Activated T-helper 1 cell treated with anti-CD3 and anti-CD28 coated beads, Interleukin-2, amount 50 U/mL, for 16 hours (primary cell): ENCODE results near the gene SEMA3A.

Source experiments
- DNase-seq, 2 donors: peaks; one replicate each; pipeline ENCODE4 v3.0.0-alpha.2; 2020; ENCODE audit warnings: low read depth in 1 of 2, low spot score in 1 of 2

SEMA3A gene

DNA sequence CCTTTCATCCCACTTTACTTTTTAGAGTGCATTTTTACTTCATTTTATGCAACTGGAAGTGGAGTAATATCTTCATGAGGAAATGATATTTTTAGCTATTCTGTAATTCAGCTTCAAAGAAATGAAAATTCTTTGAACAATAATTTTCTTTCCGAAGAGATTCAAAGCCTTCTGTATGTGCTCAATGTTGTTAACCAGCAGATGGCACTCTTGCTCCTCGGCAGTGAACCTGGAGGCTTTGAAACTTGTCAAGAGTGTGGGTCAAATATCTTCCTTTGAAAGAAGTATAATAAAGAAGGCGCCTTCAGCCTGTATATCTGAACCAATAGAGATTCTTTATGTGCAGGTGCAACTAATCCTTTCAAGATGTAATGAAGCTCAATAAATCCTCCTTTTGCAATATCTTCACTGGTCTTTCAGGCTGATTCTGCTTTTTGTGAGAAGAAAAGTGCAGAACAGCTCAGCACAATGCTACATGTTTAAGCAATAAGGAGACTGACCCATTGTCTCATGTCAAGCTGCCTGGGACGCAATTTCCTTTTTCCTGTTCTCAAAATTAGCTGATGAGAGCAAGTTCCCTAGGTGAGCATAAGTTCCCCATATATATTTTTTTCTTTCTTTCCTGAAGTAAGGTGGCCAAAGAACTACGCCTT, 258.4 kb downstream of the SEMA3A start:
- DNase-seq, result no peak

DNA sequence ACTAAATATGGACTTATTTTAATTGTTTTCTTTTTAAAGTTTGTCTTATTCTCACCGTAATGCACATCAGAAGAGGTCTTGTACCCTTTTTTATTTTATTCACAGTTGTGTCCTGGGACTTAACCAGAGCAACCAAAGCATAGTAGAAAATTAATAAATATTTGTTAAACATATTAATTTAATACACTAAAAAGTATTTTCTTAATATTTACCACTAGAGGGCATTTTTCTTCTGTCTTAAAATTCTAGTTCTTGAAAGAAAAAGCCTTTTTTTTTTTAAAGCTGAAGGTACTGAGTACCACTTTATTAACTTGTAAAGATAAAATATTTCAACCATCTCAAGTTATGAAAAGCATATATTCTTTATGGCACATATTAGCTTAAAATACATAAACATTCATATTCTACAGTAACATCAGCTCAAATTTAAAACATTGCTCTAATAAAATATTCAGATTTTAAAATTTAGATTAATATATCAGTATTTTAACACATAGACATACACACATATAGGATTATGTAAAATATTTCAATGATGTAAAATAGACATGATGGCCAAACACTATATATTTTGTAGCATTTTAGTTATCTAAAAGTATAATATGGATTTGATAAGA, 260.4 kb downstream of the SEMA3A start:
- no peak for DNase-seq

GRCh38 chr7:83931968-83932367, 262.6 kb downstream of the SEMA3A start:
- no peak for DNase-seq

GRCh38 chr7:83930262-83930661, 264.3 kb downstream of the SEMA3A start:
- DNase-seq, result no peak

GRCh38 chr7:83925860-83926259, 268.7 kb downstream of the SEMA3A start:
- no peak for DNase-seq

GRCh38 chr7:83921941-83922607, 272.5 kb downstream of the SEMA3A start:
- DNase-seq, result no peak

GRCh38 chr7:83921271-83921940, 273.2 kb downstream of the SEMA3A start:
- DNase-seq, result no peak

- DNase-seq, result no peak
These were observed 276.4 kb downstream of the SEMA3A start for GRCh38 chr7:83918142-83918541.

DNA sequence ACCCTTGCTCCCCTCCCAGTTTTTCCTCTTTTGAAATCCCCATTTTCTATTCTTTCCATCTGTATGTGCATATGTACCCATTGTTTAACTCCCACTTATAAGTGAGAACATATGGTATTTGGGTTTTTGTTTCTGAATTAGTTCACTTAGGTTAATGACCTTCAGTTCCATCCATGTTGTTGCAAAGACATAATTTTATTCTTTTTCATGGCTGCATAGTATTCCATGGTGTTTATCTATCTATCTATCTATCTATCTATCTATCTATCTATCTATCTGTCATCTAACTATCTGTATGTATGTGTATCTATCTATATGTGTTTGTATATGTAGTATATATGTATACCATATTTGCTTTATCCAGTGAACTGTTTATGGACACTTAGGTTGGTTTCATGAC, 281.4 kb downstream of the SEMA3A start:
- DNase-seq, result no peak

DNA sequence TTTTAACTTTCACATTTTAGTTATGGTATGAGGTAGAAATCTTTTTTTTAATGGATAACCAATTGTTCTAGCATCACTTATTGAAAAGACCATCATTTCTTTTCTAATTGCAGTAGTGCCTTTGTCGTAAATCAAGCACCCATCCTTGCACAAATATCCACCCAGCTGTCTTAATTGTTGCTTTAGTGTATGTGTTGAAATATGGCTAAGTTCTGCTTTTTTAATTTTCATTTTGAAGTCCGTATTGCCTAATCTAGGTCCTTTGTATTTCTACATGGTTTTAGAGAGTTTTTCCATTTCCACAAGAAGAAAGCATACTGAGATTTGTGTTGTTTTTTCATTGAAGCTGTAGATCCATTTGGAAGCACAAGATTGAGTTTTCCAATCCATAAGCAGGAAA, 286.1 kb downstream of the SEMA3A start:
- no peak for DNase-seq
